HG02759 (cell line): ENCODE measurements around the gene KDM7A.

Experiments used
- ATAC-seq: cut with Tn5 transposase; IDR thresholded peaks from one replicate; pipeline ENCODE4 v1.9.1; 2021; ENCODE audit warnings: mild to moderate bottlenecking, moderate library complexity; ENCODE audit not compliant: unreplicated experiment

Gene KDM7A

DNA sequence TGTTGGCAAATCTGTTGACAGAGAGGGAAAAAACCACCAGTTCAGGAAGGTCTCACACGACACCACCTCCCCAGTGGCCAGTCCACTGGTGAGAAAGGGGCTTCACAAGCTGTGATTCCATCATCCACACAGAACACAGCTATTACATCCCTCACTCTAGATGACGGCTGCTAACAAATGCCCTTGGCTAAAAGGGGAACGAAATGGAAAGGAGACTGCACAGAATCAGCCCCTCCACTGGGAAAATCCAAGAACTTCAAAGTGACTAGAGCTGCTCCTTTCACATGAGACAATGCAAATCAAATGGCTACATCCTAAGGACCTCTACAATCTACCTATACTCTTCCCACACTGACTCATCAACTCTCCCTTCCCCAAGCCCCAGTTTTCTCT, 119.6 kb downstream of the KDM7A start:
- no peak for ATAC-seq

GRCh38 chr7:140056431-140057142, 120.2 kb downstream of the KDM7A start:
- ATAC-seq: no peak

DNA sequence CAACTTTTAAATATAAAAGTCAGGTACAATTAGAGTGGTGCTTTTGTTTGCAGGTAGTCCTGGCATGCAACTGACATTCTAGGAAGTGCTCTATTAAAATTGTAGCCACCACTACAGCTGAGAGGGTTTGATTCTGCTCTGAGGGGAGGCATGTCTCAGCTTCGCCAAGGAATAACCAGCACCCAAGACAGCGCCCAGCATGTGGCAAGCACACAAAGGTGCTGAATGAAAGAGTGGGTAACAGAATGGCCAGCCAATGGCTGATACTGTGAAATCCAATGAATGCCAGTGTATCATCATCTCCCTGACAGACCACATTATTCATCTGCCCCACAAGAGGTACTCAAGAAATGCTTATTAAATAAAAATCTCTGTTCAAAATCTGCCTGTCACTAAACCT, 121.0 kb downstream of the KDM7A start:
- no peak for ATAC-seq

GRCh38 chr7:140054751-140055150, 122.0 kb downstream of the KDM7A start:
- ATAC-seq: no peak

DNA sequence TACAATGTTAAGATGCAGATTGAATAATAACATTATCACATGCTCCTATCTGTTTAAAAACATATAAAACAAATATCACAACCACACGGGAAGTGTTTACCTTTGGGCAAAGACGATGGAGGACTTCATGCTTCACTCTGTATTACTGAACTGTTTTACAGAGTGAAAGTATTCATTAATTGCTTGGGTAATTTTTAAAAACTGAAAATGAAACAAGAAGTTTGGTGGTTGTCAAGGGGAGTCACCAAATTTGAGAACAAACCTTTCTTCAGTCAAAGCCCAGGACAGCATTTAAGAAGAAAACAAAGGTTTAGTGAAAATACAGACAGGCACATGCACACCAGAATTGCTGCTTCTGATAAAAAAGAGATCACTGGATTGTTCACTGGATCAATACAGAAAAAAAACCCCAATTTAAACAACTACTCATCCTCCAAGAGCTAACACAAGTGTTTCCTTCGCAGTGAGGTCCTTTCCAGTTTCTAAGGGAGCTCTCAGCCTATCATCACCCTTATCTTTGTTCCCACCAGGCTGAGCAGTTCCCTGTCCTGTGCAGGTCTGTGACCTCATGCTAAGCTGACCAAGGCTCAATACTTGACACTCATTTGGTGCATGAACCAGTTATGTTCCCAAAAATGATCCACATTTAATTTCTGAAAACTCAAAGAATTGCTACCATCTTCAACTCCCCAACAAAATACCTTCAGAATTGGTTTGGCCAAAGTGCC, 122.8 kb downstream of the KDM7A start:
- peak; percentile 91 for ATAC-seq

GRCh38 chr7:140051820-140052219, 125.0 kb downstream of the KDM7A start:
- ATAC-seq: no peak

- ATAC-seq: no peak
These were observed 126.7 kb downstream of the KDM7A start for GRCh38 chr7:140050100-140050499.

DNA sequence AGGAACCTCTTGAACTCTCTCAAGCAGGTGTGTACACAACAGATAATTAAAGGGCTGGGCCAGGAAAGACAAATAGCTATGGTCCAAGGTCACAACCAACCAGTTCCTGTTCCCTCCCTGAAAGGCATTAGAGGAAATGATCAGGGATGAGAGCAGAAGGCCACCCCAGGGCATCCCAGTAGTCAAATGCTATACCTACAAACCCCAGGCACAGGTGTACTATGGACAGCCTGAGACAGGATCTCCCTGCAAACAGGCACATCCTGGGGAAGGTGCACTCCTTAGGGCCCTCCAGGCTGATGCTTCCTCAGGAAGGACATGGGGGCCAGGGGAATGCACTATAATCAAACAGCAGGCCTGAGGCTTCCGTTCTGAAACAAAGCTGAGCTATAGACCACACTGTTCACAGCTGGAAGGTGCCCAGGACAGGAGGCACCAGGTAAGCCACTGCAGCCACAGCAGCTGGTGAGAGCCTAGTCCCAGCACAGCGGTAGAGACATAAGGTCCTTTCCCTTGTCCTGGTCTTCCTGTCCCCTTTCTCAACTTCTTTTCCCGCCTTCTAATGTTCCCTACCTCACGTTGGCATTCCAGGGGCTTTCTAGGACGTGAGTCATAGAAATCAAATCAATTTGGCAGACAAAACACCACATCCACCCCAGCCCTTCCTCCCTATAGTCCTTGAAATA, 127.3 kb downstream of the KDM7A start:
- ATAC-seq: no peak

DNA sequence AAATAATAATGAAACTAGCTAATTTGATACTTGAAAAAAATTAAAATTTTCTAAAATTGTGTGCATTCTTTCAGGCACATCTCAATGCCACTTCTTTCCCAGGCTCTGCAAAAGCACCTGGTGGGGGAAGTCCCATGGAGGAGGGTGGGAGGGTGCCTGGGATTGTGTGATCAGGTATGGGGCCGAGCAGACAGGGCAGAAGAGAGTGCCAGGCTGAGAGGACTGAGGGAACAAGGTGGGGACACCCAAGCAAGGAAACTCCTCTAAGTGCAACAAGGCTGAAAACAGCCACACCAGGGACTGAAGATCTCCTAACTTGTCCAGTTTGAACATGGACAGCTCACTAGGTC, 127.8 kb downstream of the KDM7A start:
- no peak for ATAC-seq

DNA sequence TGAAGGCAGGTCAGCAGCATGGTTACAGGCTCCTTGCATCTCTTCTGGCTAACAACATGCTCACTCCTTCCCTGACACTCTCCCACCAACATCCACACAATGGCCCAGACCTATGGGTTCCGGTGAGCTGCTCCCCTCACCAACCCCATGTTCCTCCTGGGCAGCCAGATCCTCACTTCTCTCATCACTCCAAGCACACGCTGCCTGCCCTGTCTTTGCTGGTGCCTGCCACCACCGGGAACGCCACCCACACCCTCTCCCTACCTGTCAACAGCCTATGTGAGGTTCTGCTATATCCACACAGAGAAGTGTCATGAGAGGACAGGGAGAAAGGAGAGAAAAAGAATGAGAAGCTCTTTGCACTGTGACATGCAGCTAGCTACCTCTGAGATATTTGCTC, 128.6 kb downstream of the KDM7A start:
- no peak for ATAC-seq

- ATAC-seq: no peak
These were observed 129.6 kb downstream of the KDM7A start for GRCh38 chr7:140047197-140047596.

- no peak for ATAC-seq
These were observed 131.1 kb downstream of the KDM7A start for GRCh38 chr7:140045697-140046096.

- ATAC-seq: no peak
These were observed 132.5 kb downstream of the KDM7A start for GRCh38 chr7:140044251-140044650.

DNA sequence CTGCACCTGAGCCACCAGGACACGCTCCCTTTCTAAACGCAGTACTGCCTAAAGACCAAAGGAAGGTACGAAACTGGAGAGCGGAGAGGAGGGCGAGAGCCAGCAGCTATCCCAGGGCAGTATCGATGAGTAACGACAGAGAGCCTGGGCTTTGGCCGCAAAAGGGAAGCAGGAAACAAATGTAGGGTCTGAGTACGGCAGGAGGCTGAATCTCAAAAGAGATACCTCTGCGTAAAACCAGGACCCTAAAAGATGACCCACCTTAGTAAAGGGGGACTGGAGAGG, 134.5 kb downstream of the KDM7A start:
- no peak for ATAC-seq

- no peak for ATAC-seq
These were observed 135.0 kb downstream of the KDM7A start for GRCh38 chr7:140041659-140042385.

DNA sequence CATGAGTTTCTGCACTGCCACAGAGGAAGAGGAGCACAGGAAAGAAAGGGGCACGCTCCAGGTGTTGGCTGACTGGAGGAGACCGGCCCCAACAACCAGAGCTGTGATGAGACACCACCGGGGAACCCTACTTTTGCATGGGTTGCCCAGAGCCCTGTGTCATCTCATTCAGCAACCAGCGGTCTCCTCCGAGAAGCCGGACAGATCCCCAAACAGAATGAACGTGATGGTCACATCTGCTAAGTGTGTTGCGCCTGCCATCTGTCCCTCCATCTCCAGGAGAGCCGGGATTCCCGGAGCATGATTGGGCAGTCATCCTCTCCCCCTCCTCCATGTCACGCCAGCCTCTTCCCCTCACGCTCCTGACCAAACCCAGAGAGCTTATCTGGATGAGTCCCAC, 136.9 kb downstream of the KDM7A start:
- no peak for ATAC-seq

- no peak for ATAC-seq
These were observed 137.7 kb downstream of the KDM7A start for GRCh38 chr7:140039066-140039465.

DNA sequence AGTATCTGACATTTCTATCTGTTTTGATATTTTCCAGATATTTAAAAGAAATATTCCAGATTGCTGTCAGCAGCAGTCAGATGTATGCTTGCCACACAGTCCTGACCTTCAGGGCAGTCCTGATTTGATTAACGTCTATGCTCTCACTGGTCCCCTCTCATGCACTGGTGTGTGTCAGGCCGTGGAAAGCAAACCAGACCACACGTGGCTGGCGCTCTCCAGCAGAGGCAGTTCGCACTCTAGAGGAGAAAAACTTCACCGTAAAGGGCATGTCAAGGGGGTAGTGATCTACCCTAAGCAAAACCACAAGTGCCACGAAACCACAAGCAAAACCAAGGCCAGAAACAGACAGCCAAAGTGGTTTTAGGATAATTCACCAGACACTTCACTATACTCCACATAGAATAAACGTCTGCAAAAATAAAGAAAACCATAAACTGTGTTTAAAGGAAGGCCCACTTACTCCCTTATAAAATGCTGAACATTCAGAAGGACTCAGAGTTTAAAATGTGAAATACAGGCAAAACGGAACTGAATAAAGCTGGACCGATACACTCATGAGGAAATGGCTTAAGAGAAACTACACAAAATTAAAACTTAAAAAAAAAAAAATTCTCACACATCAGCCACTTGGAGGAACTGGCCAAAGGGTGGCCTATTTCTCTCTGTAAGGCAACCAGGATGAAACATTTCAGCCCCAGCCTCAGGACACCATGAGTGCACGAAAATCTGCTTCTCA, 140.4 kb downstream of the KDM7A start:
- peak; percentile 82 for ATAC-seq

DNA sequence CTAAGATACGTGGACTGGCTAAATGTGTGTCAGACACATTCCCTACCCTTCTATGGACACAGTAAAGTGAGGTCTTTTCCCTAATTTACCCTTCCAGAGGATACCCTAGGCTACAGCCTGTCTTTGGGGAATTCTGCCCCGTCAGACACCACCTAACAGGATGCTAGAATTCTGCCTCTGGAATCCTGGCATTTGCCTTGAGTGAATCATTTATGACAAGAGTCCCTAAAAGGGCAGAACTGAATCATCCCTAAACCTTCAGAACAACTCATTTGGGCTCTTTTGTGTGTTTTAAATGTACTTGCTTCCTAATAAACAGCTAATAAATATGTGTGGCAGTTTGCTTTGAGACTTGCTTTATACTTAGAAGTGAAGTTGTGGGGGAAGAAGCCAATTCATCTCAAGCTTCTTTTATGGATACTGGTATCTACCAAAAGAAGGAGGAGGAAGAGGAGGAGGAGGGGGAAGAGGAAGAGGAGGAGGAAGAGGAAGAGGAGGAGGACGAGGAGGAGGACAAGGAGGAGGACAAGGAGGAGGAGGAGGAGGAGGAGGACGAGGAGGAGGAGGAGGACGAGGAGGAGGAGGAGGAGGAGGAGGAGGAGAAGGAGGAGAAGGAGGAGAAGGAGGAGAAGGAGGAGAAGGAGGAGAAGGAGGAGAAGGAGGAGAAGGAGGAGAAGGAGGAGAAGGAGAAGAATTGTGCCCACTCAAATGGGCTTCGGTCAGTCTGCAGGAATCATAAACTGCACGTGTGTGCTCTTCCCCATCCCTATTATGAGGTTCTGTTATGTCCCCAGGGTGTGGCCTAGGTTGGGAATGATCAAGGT, 141.2 kb downstream of the KDM7A start:
- ATAC-seq: no peak
